NCI-H460 (cell line): ENCODE measurements around the gene SERPINF2. TPM values are rescaled to one million over a fixed set of nuclear protein-coding genes. Genes with fewer than 3 reads are reported as not detected.
"Not testable (repeated sequence)": the region's sequence is repeated elsewhere in the genome, so short reads cannot be mapped to it uniquely, and the experiment has no call there.

Experiments used
- DNase-seq: peaks from one replicate; pipeline ENCODE4 v3.0.0-alpha.2; 2016; ENCODE audit warnings: low read depth; ENCODE audit errors: extremely low read depth
- polyA plus RNA-seq: library from polyadenylated mRNA; depleted of rRNA; stranded (reverse); fragments of >200 nt; gene quantifications from 2 replicates; pipeline ENCODE4 v1.2.3, GENCODE V29; 2014; cell fraction: nucleus; rRNA removed
- total RNA-seq: library from RNA; depleted of rRNA; stranded (reverse); fragments of >200 nt; shearing (Covaris generic); gene quantifications from 2 replicates; pipeline ENCODE4 v1.2.3, GENCODE V29; 2014; rRNA removed

Gene SERPINF2
- total RNA-seq = 0.09 TPM in 1 of 2 replicates, not detected in the other
- not detected in 2 replicates for polyA plus RNA-seq

- DNase-seq = no peak
These were observed at the start of gene SERPINF2 for GRCh38 chr17:1742371-1743087. TSS of gene SERPINF2 (plus strand) at chr17:1742871. CDS start at chr17:1744996, 2,125 bp downstream.

GRCh38 chr17:1693339-1693738, 49.3 kb upstream of the SERPINF2 start:
- DNase-seq = no peak

GRCh38 chr17:1695365-1695764, 47.3 kb upstream of the SERPINF2 start:
- no peak for DNase-seq

- no peak for DNase-seq
These were observed 45.0 kb upstream of the SERPINF2 start for GRCh38 chr17:1697681-1698080.

GRCh38 chr17:1699891-1700290, 42.8 kb upstream of the SERPINF2 start:
- DNase-seq = not testable (repeated sequence)

- DNase-seq = no peak
These were observed 39.6 kb upstream of the SERPINF2 start for GRCh38 chr17:1703063-1703462.

GRCh38 chr17:1705004-1705403, 37.7 kb upstream of the SERPINF2 start:
- no peak for DNase-seq

GRCh38 chr17:1707107-1707506, 35.6 kb upstream of the SERPINF2 start:
- no peak for DNase-seq

GRCh38 chr17:1708791-1709346, 33.8 kb upstream of the SERPINF2 start:
- DNase-seq = not testable (repeated sequence)

GRCh38 chr17:1709403-1709951, 33.2 kb upstream of the SERPINF2 start:
- DNase-seq = no peak

GRCh38 chr17:1709971-1710806, 32.5 kb upstream of the SERPINF2 start, which contains the start of gene TLCD2:
TSS of gene TLCD2 (minus strand) at chr17:1710377. CDS start at chr17:1710242, 135 bp downstream.
- peak; percentile 71 for DNase-seq

GRCh38 chr17:1710807-1711553, 31.7 kb upstream of the SERPINF2 start:
- no peak for DNase-seq

GRCh38 chr17:1711804-1712203, 30.9 kb upstream of the SERPINF2 start:
- DNase-seq = no peak

GRCh38 chr17:1712271-1712670, 30.4 kb upstream of the SERPINF2 start:
- no peak for DNase-seq

GRCh38 chr17:1713160-1713877, 29.4 kb upstream of the SERPINF2 start:
- DNase-seq = no peak

GRCh38 chr17:1713878-1714426, 28.7 kb upstream of the SERPINF2 start:
- DNase-seq = peak; percentile 71

- peak; percentile 94 for DNase-seq
These were observed 28.2 kb upstream of the SERPINF2 start for GRCh38 chr17:1714427-1714979.

- DNase-seq = peak; percentile 85
These were observed 27.5 kb upstream of the SERPINF2 start for GRCh38 chr17:1714980-1715802.
